K562 (cell line): Measurements from ENCODE around the gene RO60. TPM values are rescaled to one million over a fixed set of nuclear protein-coding genes. Genes with fewer than 3 reads are reported as not detected.

Experiments
- ATAC-seq: fragments of 200-7000 bp; cut with Tn5 transposase; 3 replicates; pipeline ENCODE4 v1.9.1; 2020; ENCODE audit warnings: moderate library complexity
- BruUV-seq: library from RNA; stranded (reverse); fragments of 400-500 nt; replicated peaks from 2 replicates; lab custom pipeline; 2021; lab: Mats Ljungman, UMichigan
- CTCF ChIA-PET: fragments of 300-600 bp; formaldehyde crosslinking; extraction: SDS; loops from one replicate; lab custom pipeline; 2021; ENCODE audit warnings: low intra/inter-chr PET ratio; lab: Yijun Ruan, JAX
- POLR2A ChIA-PET: fragments of 300-600, 350-650 bp; sonication (Branson Sonifier 250); formaldehyde crosslinking; extraction: SDS; loops from one replicate; lab custom pipeline; 2021; ENCODE audit warnings: antibody characterized with exemption, inconsistent platforms; lab: Yijun Ruan, JAX
- DNase-seq, 4 experiments: peaks; one replicate each; pipeline versions ENCODE4 v3.0.0 to v3.0.0-alpha.2; 2011 to 2018; ENCODE audit warnings: low spot score in 3 of 4, mixed read lengths in 3 of 4; ENCODE audit errors: extremely low read depth in 1 of 4
- FAIRE-seq: peaks from 2 replicates; lab custom pipeline; 2011; peaks lifted over from hg19 to GRCh38; lab: Jason Lieb, UNC
- H2AFZ ChIP-seq: 2 replicates; pipeline ENCODE4 v1.6.0; 2011; ENCODE audit warnings: low read depth, low read length, control low read depth, inconsistent platforms
- H3K27ac ChIP-seq: fragments of 200-600 bp; 3 replicates; pipeline ENCODE4 v1.8.0; 2011; ENCODE audit warnings: low read depth, mild to moderate bottlenecking, control low read depth, inconsistent platforms, low read length, moderate library complexity, mixed read lengths; ENCODE audit errors: extremely low read depth
- H3K27me3 ChIP-seq, 2 experiments: fragments of 300-600 bp in 1 of 2; 2 replicates in 1 of 2; 3 replicates in 1 of 2; pipeline versions ENCODE4 v1.6.0 to v1.8.0; 2011; ENCODE audit warnings: inconsistent platforms in 2 of 2, low read length in 2 of 2, mild to moderate bottlenecking in 1 of 2, mixed read lengths in 1 of 2, moderate library complexity in 1 of 2; ENCODE audit not compliant: control insufficient read depth in 2 of 2, insufficient read depth in 2 of 2
- H3K36me3 ChIP-seq: fragments of 300-600 bp; 3 replicates; pipeline ENCODE4 v1.8.0; 2011; ENCODE audit warnings: mild to moderate bottlenecking, low read length, inconsistent platforms; ENCODE audit not compliant: control insufficient read depth, insufficient read depth
- H3K4me1 ChIP-seq, 2 experiments: fragments of 200-600 bp in 1 of 2; replicated peaks in 1 of 2; 2 replicates in 1 of 2; 3 replicates in 1 of 2; pipeline versions ENCODE4 v1.5.1 to v1.8.0; 2011; ENCODE audit warnings: inconsistent platforms in 2 of 2, low read length in 2 of 2, mild to moderate bottlenecking in 1 of 2, mixed read lengths in 1 of 2, moderate library complexity in 1 of 2; ENCODE audit not compliant: control insufficient read depth in 2 of 2, insufficient read depth in 2 of 2
- H3K4me2 ChIP-seq: 2 replicates; pipeline ENCODE4 v1.6.1; 2011; ENCODE audit warnings: low read length, control low read depth, inconsistent platforms, mixed read lengths; ENCODE audit not compliant: insufficient read depth
- H3K4me3 ChIP-seq: fragments of 200-600 bp; sonication (generic), shearing (Covaris generic); 2 replicates; pipeline ENCODE4 v1.5.1; 2016; ENCODE audit warnings: control low read depth, inconsistent platforms
- H3K79me2 ChIP-seq: fragments of 200-600 bp; 3 replicates; pipeline ENCODE4 v1.8.0; 2011; ENCODE audit warnings: low read length, inconsistent platforms; ENCODE audit not compliant: control insufficient read depth, insufficient read depth
- H3K9ac ChIP-seq, 2 experiments: 2 replicates each; pipeline versions ENCODE4 v1.6.0 to v1.6.1; 2011; ENCODE audit warnings: low read depth in 2 of 2, low read length in 2 of 2, control low read depth in 1 of 2, inconsistent platforms in 1 of 2, mild to moderate bottlenecking in 1 of 2, mixed read lengths in 1 of 2; ENCODE audit not compliant: insufficient read depth in 1 of 2
- H3K9me1 ChIP-seq: one replicate; pipeline ENCODE4 v1.6.0; 2011; ENCODE audit warnings: inconsistent platforms, mild to moderate bottlenecking, low read length, moderate library complexity; ENCODE audit not compliant: control insufficient read depth, insufficient read depth
- H3K9me3 ChIP-seq: replicated peaks from 2 replicates; pipeline ENCODE4 v1.5.1; 2011; ENCODE audit warnings: low read depth, low read length, inconsistent platforms; ENCODE audit not compliant: control insufficient read depth, insufficient read depth
- H4K20me1 ChIP-seq: replicated peaks from 2 replicates; pipeline ENCODE4 v1.6.1; 2011; ENCODE audit warnings: low read length, inconsistent platforms, mixed read lengths; ENCODE audit not compliant: control insufficient read depth, insufficient read depth
- C11orf30 ChIP-seq: fragments of 450-650 bp; IDR thresholded peaks from 2 replicates; pipeline ENCODE4 v1.6.1; 2016; ENCODE audit warnings: low read depth, mild to moderate bottlenecking
- CBX8 ChIP-seq: fragments of 200-600 bp; sonication (generic); IDR thresholded peaks from 2 replicates; pipeline ENCODE4 v1.6.1; 2012; ENCODE audit warnings: borderline replicate concordance, mixed run types, low read depth, mild to moderate bottlenecking, moderate library complexity, mixed read lengths, low read length, control low read depth, inconsistent platforms; ENCODE audit not compliant: poor library complexity, severe bottlenecking; ENCODE audit errors: extremely low read depth
- GATAD2B ChIP-seq: fragments of 450-650 bp; IDR thresholded peaks from 2 replicates; pipeline ENCODE4 v1.6.1; 2017; ENCODE audit warnings: mild to moderate bottlenecking, borderline replicate concordance
- GTF2B ChIP-seq: IDR thresholded peaks from 2 replicates; pipeline ENCODE4 v1.6.1; 2011; ENCODE audit not compliant: insufficient read length; ENCODE audit errors: extremely low read depth
- KDM1A ChIP-seq, 2 experiments: fragments of 450-650 bp; IDR thresholded peaks; 2 replicates each; pipeline ENCODE4 v1.6.1; 2016; ENCODE audit warnings: mild to moderate bottlenecking in 2 of 2
- PRPF4 ChIP-seq: fragments of 200-400 bp; formaldehyde crosslinking; IDR thresholded peaks from one replicate; pipeline ENCODE4 v1.6.1; 2017; ENCODE audit warnings: low read length, low read depth, mild to moderate bottlenecking; ENCODE audit not compliant: insufficient read depth, poor library complexity, severe bottlenecking
- SLC30A9 ChIP-seq: fragments of 250-450 bp; sonication (Bioruptor Pico); IDR thresholded peaks from 2 replicates; pipeline ENCODE4 v1.8.0; 2022; ENCODE audit warnings: mild to moderate bottlenecking, moderate library complexity
- SREBF1 ChIP-seq: fragments of 150-350 bp; IDR thresholded peaks from 2 replicates; pipeline ENCODE4 v1.6.1; 2014; ENCODE audit warnings: antibody characterized with exemption, low read depth, low read length, borderline replicate concordance
- TCF15 ChIP-seq: fragments of 250-450 bp; sonication (Bioruptor Pico); IDR thresholded peaks from 2 replicates; pipeline ENCODE4 v1.8.0; 2022; ENCODE audit warnings: moderate library complexity, mild to moderate bottlenecking, inconsistent platforms
- in situ Hi-C: fragments of 300-500 bp; cut with MboI; formaldehyde crosslinking; loops from 4 replicates; pipeline ENCODE4 v1.15.0; 2018; ENCODE audit warnings: inconsistent platforms, mixed read lengths
- intact Hi-C: fragments of 100-400 bp; cut with micrococcal nuclease; formaldehyde crosslinking; loops from 2 replicates; pipeline ENCODE4 v1.14.2; 2022
- polyA plus RNA-seq, 8 experiments: library from polyadenylated mRNA; depleted of rRNA in 4 of 8; stranded (reverse) in 5 of 8; unstranded in 3 of 8; fragments of >200 nt; fragmentation: Nextera tagmentation in 2 of 8; fragmentation: Illumina TruSeq in 1 of 8; extraction: Ambion mirVana in 2 of 8; extraction: Trizol in 1 of 8; gene quantifications; 2 replicates each; pipeline versions ENCODE4 v1.2.1 to v1.2.3, GENCODE V29; 2011 to 2014; ENCODE audit warnings: inconsistent platforms in 1 of 8, missing spikeins in 1 of 8
- total RNA-seq, 7 experiments: library from RNA; depleted of rRNA in 6 of 7; stranded (reverse); fragments of >200 nt in 6 of 7; fragmentation: Illumina TruSeq in 2 of 7; extraction: Trizol in 2 of 7; gene quantifications; 2 replicates each; pipeline versions ENCODE4 v1.2.1 to v1.2.3, GENCODE V29; 2011 to 2021; ENCODE audit warnings: low replicate concordance in 1 of 7
- TF ChIP-seq, protein P1 (sequence below), 2 experiments: fragments of 450-650 bp; formaldehyde crosslinking in 1 of 2; IDR thresholded peaks; 2 replicates each; pipeline versions ENCODE4 v1.4.0 to v1.6.1; 2014 to 2020; ENCODE audit warnings: mild to moderate bottlenecking in 2 of 2, borderline replicate concordance in 1 of 2, low read depth in 1 of 2
- TF ChIP-seq, protein P2 (sequence below): fragments of 250-450 bp; sonication (Bioruptor Pico); IDR thresholded peaks from 2 replicates; pipeline ENCODE4 v1.5.0; 2020; ENCODE audit warnings: mild to moderate bottlenecking

The RO60 gene
- total and polyA plus RNA-seq, 9 of the 15 experiments (the other 6 are each of a cell fraction or from before 2014, with no cell fraction given): 24.9 to 187 (median 101) TPM

DNA sequence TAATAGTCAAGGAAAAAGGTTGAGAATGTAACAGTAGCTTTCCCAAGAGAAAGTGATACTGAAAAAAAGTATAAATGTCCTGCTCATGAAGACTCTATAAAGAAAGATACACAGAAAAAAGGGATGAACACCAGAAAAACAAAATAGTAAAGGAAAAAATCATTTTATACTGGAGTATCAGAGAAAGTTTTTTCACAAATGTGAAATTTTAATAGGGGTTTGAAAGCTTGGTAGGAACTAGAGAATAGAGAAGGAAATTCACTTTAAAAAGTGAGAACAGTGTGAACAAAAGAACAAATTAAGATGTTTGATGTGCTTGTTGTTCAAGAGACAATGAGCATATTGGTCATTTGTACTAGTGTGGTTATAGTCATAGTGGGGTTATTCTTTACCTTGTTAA lies 25.8 kb upstream of the RO60 start:
- H3K27me3 ChIP-seq: no peaks in the 10 kb centered on the region
- no peak for DNase-seq
- no peaks in the 10 kb centered on the region for H3K9me1 ChIP-seq
- no peaks in the 10 kb centered on the region; a peak in 1 of 5 replicates for H3K4me1 ChIP-seq
- POLR2A ChIA-PET: interaction anchor here (0.6 to 1.0 kb wide), 2 partner anchors 25 to 89 kb away, joined by 3 read pairs; partner anchors contain the start of gene UCHL5
- intact Hi-C loops (loop anchor here (5.0 kb wide), 1 partner anchor 556 kb away; no protein-coding TSS in a partner anchor), in situ Hi-C loops (no loop called here)
- no peak overlapping the region for H3K9ac ChIP-seq
- H3K36me3 ChIP-seq: peaks cover 53% of the 10 kb centered on the region
- no peak for FAIRE-seq
- no peak overlapping the region for H3K4me2 ChIP-seq
- no peak overlapping the region for H3K4me3 ChIP-seq
- peaks cover 92% of the 10 kb centered on the region for H3K79me2 ChIP-seq
- no peaks in the 10 kb centered on the region for H4K20me1 ChIP-seq
- no TSS peak for BruUV-seq
- H3K27ac ChIP-seq: no peak overlapping the region
- H3K9me3 ChIP-seq: no peaks in the 10 kb centered on the region
- ATAC-seq: no peak
- CTCF ChIA-PET: no interaction called here
- H2AFZ ChIP-seq: no peak overlapping the region
- TF ChIP-seq, protein P1, sequence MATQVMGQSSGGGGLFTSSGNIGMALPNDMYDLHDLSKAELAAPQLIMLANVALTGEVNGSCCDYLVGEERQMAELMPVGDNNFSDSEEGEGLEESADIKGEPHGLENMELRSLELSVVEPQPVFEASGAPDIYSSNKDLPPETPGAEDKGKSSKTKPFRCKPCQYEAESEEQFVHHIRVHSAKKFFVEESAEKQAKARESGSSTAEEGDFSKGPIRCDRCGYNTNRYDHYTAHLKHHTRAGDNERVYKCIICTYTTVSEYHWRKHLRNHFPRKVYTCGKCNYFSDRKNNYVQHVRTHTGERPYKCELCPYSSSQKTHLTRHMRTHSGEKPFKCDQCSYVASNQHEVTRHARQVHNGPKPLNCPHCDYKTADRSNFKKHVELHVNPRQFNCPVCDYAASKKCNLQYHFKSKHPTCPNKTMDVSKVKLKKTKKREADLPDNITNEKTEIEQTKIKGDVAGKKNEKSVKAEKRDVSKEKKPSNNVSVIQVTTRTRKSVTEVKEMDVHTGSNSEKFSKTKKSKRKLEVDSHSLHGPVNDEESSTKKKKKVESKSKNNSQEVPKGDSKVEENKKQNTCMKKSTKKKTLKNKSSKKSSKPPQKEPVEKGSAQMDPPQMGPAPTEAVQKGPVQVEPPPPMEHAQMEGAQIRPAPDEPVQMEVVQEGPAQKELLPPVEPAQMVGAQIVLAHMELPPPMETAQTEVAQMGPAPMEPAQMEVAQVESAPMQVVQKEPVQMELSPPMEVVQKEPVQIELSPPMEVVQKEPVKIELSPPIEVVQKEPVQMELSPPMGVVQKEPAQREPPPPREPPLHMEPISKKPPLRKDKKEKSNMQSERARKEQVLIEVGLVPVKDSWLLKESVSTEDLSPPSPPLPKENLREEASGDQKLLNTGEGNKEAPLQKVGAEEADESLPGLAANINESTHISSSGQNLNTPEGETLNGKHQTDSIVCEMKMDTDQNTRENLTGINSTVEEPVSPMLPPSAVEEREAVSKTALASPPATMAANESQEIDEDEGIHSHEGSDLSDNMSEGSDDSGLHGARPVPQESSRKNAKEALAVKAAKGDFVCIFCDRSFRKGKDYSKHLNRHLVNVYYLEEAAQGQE (IDR thresholded peaks at IDR 0.05; ENCODE audit: borderline replicate concordance): no peak
- TF ChIP-seq, protein P1 (CRISPR knock-in tag; IDR thresholded peaks at IDR 0.05; ENCODE audit: low read depth): no peak
- TF ChIP-seq, protein P2, sequence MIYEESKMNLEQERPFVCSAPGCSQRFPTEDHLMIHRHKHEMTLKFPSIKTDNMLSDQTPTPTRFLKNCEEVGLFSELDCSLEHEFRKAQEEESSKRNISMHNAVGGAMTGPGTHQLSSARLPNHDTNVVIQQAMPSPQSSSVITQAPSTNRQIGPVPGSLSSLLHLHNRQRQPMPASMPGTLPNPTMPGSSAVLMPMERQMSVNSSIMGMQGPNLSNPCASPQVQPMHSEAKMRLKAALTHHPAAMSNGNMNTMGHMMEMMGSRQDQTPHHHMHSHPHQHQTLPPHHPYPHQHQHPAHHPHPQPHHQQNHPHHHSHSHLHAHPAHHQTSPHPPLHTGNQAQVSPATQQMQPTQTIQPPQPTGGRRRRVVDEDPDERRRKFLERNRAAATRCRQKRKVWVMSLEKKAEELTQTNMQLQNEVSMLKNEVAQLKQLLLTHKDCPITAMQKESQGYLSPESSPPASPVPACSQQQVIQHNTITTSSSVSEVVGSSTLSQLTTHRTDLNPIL: no peak
- TF ChIP-seq C11orf30: no peak
- TF ChIP-seq PRPF4: no peak
- TF ChIP-seq GTF2B: no peak
- no peak for TF ChIP-seq KDM1A (IDR thresholded peaks at IDR 0.05)
- TF ChIP-seq SLC30A9 (CRISPR knock-in tag): no peak
- no peak for TF ChIP-seq CBX8
- TF ChIP-seq SREBF1: no peak
- TF ChIP-seq TCF15 (CRISPR knock-in tag): no peak
- TF ChIP-seq GATAD2B: no peak
